ENCODE data around the gene HOXC11.

HOXC11 gene

DNA sequence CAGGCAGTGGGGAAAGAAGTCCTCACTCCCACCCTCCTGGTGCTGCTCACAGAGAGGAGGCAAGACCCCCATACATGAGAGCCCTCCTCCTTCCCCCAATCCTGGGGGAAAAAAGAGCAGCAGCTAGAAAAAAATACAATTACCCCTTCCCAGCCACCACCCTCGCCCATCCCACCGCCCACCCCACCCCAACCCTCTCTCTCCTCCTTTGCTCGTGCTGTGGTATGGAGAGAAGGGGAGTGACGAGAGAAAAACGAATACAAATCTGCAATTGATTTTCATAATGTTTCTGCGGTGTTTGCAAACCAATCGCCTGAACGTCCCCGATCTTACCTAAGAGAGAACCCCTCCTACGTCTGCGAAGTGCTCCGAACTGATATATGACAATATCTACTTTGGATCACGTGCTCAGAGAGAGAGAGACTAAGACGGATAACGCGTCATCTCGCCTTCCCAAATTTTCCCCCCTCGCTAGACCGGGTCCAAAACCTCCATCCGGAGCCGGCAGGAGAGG lies at the start of gene HOXC11:
Gene HOXC11, plus strand, starts transcription at position 405 of the 514 bp plus-strand sequence. CDS start 116 bp downstream, outside the sequence.
- no peak for DNase-seq (ENCODE audit: low read depth)

DNA sequence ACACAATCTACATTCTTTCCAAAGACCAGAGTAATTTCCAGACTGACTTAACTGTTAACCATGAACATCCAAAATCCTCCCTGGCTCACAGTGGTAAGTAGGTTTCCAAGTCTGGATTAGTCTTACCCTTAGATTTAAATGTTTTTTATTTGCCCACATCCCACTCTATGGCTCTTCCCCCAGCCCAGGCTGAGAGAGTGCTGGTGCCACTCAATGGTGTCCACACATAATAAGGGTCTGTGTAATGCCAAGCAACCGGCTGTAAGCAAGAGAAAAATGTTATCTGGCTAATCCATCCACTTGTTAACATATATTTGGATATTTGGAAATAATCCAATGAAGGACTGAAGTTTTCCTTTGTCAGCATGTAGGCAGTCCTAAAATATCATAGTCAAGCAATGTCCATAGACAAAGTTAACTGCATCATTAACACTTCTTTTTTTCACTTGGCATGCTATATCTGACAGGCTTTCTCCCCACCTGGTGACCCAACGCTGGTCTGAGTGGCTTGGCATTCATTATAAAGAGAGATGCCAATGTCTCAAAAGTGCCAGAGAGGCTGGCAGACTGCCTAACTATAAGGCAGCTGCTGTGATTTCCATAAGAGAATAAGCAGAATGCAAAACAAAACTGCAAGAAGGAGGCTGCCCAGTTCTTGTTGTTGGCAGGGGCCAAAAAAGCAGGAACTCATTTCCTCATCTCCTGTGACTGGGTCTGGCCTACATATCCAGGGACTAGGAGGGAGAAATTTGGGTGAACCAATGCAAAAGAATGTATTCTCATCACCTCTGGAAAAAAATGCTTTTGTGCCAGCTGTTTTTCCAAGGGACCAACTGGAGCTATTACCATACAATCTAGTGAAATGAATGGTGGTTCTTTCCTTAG lies 48.2 kb upstream of the HOXC11 start:
- no peak for DNase-seq (ENCODE audit: low read depth)

- DNase-seq (ENCODE audit: low read depth): no peak
These were observed 45.5 kb upstream of the HOXC11 start for GRCh38 chr12:53927220-53928029.

DNA sequence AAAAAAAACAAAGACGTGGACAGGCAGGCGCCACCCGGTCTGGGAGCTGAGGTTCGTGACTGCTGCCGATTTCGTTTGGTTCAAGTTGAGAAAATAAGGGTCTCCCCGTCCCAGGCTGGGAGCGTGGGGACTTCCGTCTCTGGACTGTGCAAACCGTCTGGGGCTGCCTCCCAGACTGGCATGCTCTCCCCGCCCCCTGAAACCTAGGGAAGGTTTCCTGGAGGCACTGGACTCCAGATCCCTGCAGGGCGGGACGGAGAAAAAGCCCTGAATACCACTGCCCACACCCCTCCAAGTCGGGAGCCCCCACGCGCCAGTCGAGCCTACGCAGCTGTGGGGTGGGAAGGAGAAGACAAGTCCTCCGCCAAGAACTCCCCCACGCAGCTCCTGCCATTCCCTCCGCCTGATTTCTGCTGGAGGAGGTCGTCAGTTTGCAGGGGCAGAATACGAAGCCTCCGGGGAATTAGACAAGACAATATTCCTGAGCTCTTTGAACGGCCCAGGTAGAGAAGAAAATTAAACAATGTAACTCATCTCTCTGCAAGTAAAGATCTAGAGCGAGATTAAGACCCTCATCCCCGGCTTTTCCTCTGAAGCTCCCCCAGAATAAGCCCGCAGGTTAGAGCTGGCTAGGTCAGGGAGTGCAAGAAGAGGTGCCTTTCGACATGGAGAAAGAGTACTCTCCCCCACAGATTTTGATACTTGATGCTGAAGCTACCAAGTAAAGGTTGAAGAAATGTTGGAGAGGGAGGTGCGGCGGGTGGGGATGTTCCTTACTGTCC lies 44.7 kb upstream of the HOXC11 start:
- no peak for DNase-seq (ENCODE audit: low read depth)

- no peak for DNase-seq (ENCODE audit: low read depth)
These were observed 43.4 kb upstream of the HOXC11 start for GRCh38 chr12:53929527-53929926.

GRCh38 chr12:53930591-53931255 lies 42.2 kb upstream of the HOXC11 start:
- no peak for DNase-seq (ENCODE audit: low read depth)

- DNase-seq (ENCODE audit: low read depth): no peak
These were observed 40.9 kb upstream of the HOXC11 start for GRCh38 chr12:53931844-53932581.

DNA sequence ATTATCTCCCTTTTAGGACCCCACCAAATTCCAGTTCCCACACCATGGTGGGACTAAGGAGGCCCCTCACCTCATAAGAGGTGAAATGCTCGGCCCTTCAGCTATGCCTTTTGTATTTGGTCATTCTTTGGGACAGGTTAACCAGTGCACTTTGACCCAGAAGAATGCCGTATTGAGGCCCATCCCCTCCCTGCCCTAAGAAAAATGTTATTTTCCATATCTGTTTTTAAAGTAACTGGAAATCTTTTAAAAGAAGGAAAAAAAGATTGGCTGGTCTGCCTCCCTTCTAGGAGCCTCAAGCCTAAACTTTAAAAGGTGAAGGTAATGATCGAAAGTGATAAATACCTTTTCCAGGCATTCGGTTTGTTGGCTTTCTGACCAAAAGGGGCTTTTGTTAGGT lies 40.0 kb upstream of the HOXC11 start:
- DNase-seq (ENCODE audit: low read depth): no peak

DNA sequence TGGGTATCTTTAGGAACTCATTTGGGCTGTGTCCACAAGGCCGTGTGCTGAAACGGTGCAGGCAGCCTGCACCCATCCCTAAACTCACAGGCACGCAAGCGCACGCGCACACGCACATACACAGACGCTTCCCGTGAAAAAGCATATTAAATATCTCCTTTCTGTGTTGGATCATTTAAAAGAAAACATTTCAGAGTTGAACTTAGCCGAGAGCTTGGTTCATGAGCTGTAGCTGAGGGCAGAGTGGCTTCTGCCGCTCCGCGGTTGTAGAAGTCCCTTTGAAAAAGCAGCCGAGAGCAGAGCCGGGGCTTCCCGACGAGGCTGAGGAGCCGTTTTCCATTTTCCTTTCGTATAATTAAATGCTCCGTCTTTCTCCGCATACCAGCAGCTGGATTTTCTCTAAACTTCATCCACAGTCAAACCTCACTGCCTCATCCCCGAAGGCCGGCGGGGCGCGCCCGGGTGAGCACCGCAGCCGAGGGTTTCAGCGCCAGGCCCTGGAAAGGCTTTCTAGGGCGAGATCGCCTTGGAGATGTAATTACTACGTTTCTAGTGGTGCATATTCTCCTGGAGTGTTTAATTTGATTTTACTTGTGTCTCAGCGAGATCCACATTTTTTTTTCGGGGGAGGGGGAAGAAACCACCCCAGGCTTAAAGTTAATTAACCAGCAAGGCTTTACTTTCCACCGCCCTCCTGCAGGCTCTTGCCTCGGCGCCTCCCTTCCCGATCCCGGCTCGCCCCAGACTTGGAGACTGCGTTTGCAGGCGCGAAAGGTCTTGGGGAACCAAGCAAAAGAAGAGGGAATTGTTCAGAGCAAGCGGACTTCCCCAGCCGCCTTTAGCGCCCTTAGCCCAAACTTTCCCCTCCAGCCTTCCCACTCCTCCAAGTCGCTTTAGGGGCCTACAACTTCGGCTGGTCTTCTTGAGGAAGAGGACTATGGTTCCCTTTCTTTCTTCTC lies 37.3 kb upstream of the HOXC11 start:
- DNase-seq (ENCODE audit: low read depth): no peak

- DNase-seq (ENCODE audit: low read depth): no peak
These were observed 35.8 kb upstream of the HOXC11 start for GRCh38 chr12:53937099-53937498.

DNA sequence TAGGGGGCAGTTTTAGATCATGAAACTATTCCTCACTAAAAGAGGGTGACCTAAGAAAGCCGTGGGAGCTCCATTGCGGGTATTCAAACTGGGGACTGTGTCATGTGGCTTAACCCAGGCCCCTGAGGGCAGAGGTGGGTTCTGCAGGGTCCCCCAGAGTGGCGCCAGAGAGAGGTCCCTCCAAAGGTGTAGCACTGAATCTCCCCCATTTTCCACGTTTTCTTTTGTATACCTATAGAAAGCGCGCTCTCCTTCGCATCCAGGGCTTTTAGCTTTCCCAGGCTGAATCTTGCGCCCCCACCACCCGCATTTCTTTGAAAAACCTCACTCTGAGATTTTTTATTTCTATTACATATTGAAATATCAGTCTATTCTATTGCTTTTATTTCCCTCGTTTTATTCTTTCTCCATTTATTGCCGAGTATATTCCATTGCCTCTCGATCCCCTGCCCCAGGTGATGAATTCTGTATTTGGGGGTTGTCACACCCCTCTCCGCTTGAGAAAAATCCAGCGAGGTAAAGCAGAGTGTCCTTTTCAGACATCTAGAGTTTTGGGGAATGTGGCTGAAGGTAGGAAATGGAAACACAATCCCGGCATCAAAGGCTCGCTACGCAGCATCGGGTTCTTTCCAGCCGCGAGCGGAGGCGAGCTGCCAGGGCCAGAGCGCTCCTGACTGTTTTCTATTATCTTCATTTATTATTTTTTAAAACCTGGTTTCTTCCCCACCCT lies 35.2 kb upstream of the HOXC11 start:
- no peak for DNase-seq (ENCODE audit: low read depth)

DNA sequence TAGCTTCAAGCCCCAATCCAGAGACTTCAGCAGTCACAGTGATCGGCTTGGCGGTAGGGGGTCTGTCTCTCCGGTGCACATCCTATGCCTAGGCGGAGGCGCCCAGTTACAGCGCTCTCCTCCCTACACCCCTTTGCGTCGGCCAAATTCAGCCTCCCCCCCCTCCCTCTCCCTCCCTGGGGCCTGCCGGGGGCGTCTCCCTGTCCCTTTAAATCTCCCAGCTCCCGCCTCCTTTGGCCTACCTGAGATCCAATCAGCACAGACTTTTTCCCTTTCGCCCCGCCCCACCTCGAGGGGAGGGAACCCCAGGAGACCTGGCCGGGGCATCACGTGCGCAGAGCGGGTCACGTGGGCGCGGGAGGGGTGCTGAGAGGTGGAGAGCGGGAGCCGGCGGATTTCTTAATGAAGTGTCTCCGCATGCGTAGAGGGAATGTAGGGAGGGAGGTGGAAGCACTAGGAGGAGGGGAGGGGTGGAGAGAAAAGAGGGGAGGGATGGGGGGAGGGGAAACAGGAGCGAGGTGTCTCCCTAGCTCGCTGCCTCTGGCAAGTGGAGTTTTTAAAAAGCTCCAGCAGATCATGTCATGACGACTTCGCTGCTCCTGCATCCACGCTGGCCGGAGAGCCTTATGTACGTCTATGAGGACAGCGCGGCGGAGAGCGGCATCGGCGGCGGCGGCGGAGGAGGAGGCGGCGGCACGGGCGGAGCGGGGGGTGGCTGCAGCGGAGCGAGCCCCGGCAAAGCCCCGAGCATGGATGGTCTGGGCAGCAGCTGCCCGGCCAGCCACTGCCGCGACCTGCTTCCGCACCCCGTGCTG lies 34.4 kb upstream of the HOXC11 start, which contains the start of gene HOXC13:
Gene HOXC13, plus strand, starts transcription at position 506 of the 815 bp plus-strand sequence. Its CDS starts 76 bp downstream, at position 582.
- no peak for DNase-seq (ENCODE audit: low read depth)

DNA sequence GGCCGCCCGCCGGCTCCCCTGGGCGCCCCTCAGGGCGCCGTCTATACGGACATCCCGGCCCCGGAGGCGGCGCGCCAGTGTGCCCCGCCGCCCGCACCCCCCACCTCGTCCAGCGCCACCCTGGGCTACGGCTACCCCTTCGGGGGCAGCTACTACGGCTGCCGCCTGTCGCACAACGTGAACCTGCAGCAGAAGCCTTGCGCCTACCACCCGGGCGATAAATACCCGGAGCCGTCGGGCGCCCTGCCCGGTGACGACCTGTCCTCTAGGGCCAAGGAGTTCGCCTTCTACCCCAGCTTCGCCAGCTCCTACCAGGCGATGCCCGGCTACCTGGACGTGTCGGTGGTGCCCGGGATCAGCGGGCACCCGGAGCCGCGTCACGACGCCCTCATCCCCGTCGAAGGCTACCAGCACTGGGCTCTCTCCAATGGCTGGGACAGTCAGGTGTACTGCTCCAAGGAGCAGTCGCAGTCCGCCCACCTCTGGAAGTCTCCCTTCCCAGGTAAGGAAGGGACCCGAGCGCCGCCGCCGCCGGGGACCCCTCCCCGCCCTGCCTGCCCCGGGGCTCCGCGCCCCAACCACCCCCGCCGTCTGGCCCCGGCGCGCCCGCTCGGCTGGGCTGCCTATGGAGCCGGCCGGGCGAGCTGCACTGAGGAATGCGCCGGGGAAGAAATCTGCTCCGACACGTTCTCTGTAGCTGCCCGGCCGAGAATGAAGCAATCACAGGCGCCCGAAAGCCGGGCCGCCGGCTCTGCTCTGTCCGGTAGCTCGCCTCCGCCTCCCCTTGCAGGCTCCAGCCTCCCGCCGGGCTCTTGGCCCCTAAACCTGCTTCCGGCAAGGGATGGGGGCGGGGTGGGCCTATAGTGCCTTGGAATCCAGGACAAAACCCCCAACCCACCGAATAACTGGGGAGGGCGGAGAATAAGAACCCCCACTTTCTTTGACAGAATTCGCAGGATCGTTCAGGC lies 33.5 kb upstream of the HOXC11 start:
- no peak for DNase-seq (ENCODE audit: low read depth)

DNA sequence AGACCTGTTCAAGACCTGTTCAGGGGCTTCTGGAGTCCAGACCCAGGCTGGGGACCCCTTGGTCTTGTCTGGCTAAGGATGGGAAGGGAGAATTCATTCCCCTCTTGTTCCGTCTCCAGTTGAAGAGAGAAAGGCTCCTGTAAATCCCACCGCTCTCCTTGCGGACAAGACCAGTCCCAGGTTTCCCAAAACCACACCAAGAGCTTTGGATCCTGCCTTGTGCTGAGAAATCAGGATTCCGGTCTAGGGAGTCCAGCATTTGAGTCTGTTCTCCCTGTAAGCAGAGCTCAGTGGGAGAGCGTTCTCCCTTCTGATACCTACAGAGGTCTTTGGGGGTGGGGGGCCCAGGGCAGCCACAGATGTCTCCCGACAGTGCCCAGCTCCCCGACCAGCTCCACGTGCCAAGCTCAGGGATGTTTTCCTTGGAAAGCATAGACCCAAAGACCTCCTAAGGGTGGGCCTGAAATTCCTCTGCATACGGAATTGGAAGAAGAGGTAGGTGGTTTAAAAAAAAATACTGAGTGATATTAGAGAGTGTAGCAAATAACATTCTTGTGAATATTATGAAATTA lies 32.4 kb upstream of the HOXC11 start:
- no peak for DNase-seq (ENCODE audit: low read depth)

DNA sequence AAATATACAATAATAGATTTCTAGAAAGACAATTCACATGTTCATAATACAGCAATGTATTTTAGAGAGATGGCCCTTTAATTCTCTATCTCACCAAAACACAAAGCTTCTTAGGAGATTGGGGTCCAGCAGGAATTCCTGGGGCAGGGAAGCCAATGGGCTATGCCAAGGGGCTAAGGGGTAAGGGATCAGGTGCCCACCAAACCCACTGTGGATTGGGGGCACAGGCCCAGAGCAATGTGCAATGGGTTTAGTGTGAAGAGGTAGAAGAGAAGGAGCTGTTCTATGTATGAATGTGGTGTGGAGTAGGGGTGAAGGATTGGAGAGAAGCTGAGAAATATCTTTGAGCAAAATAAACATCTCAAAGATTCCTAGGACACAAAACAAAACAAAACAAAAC lies 31.7 kb upstream of the HOXC11 start:
- DNase-seq (ENCODE audit: low read depth): no peak

GRCh38 chr12:53941750-53942149 lies 31.2 kb upstream of the HOXC11 start:
- no peak for DNase-seq (ENCODE audit: low read depth)

Measured in stimulated activated CD8-positive, alpha-beta memory T cell treated with anti-CD3 and anti-CD28 coated beads, Interleukin-12 subunit alpha, Interleukin-12 subunit beta, amount 100 ng/mL, for 1 hour (primary cell).